Right atrium auricular region (tissue), 2 donors: Measurements from ENCODE around the gene SPACA9. TPM values are rescaled to one million over a fixed set of nuclear protein-coding genes. Genes with fewer than 3 reads are reported as not detected.

ENCODE experiments used
- DNase-seq: peaks from one replicate; pipeline ENCODE4 v3.0.0-alpha.2; 2019; ENCODE audit warnings: low spot score
- H3K27ac ChIP-seq, 2 donors: fragments of 200-600 bp; sonication (generic); 1 replicate in 1 of 2; 2 replicates in 1 of 2; pipeline ENCODE4 v1.5.1; 2016 to 2019
- H3K27me3 ChIP-seq, 2 donors: fragments of 200-600 bp; sonication (generic); one replicate each; pipeline versions ENCODE4 v1.5.1 to v1.6.0; 2017 to 2019
- H3K36me3 ChIP-seq: fragments of 200-600 bp; sonication (generic); one replicate; pipeline ENCODE4 v1.5.1; 2016
- H3K4me1 ChIP-seq, 2 donors: fragments of 200-600 bp; sonication (generic); one replicate each; pipeline versions ENCODE4 v1.5.1 to v1.6.0; 2017 to 2019
- H3K4me3 ChIP-seq, 2 donors: fragments of 200-600 bp; sonication (generic); 1 replicate in 1 of 2; 2 replicates in 1 of 2; pipeline ENCODE4 v1.5.1; 2017 to 2019; ENCODE audit warnings: mild to moderate bottlenecking in 1 of 2, moderate library complexity in 1 of 2
- H3K9me3 ChIP-seq, 2 donors: fragments of 200-600 bp; sonication (generic); one replicate each; pipeline ENCODE4 v1.5.1; 2019
- total RNA-seq, 2 donors: library from RNA; depleted of rRNA; stranded (reverse); fragments of >200 nt; gene quantifications; one replicate each; pipeline ENCODE4 v1.1.0, GENCODE V29; 2016
- TF ChIP-seq, protein P1 (sequence below), 2 donors: fragments of 200-600 bp; sonication (generic); IDR thresholded peaks; one replicate each; pipeline ENCODE4 v1.5.1; 2019; ENCODE audit warnings: antibody characterized with exemption in 2 of 2

SPACA9 gene
- total RNA-seq, 2 donors from 2014 or later = 8.1 to 17.1 TPM

DNA sequence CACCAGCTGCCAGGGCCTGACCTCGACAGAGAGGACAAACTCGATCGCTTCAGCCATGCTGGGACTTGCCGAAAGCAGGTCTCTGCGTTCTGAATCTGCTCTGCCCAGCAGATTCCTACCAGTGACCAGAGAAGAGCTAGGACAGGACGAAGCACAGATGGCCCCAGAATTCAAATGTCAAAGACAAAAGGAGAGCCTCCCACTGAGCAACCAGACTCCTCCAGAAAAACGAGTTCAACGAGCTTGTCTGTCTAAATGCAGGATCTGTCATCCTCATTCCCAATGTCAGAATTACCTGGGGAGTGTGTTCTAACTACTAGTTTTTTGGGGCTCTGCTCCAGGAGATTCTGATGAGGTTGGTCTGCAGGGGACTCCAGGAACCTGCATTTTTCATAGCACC lies 14.0 kb upstream of the SPACA9 start:
- DNase-seq = no peak
- no peak overlapping the region for H3K27ac ChIP-seq
- no peaks in the 10 kb centered on the region for H3K27me3 ChIP-seq
- H3K4me1 ChIP-seq = no peaks in the 10 kb centered on the region
- TF ChIP-seq, protein P1, sequence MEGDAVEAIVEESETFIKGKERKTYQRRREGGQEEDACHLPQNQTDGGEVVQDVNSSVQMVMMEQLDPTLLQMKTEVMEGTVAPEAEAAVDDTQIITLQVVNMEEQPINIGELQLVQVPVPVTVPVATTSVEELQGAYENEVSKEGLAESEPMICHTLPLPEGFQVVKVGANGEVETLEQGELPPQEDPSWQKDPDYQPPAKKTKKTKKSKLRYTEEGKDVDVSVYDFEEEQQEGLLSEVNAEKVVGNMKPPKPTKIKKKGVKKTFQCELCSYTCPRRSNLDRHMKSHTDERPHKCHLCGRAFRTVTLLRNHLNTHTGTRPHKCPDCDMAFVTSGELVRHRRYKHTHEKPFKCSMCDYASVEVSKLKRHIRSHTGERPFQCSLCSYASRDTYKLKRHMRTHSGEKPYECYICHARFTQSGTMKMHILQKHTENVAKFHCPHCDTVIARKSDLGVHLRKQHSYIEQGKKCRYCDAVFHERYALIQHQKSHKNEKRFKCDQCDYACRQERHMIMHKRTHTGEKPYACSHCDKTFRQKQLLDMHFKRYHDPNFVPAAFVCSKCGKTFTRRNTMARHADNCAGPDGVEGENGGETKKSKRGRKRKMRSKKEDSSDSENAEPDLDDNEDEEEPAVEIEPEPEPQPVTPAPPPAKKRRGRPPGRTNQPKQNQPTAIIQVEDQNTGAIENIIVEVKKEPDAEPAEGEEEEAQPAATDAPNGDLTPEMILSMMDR (IDR thresholded peaks at IDR 0.05) = no peak
- no peaks in the 10 kb centered on the region for H3K9me3 ChIP-seq
- H3K36me3 ChIP-seq = no peaks in the 10 kb centered on the region
- H3K4me3 ChIP-seq = no peak overlapping the region

DNA sequence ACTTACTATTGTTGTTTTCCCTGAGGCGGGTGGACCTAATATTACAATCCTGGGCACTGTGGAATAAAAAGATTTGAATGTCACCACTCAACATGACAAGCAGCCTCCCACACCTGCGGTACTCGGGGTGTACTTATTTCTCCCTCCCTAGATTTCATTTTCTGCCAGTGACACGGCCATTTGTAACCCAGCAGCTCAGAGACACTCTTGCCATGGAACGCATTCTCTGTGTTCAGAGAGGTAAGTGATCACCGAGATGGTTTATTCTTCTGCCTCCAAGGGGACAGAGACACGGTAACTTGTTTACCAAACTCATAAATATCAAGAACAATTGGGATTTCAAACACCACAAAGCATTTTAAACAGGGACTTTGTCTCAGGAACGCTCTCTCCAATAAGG lies 11.8 kb upstream of the SPACA9 start:
- Histone ChIP-seq H3K9me3 (no peaks in the 10 kb centered on the region), H3K27me3 (no peaks in the 10 kb centered on the region), H3K27ac (no peak overlapping the region), H3K4me1 (no peaks in the 10 kb centered on the region), H3K36me3 (no peaks in the 10 kb centered on the region), H3K4me3 (no peak overlapping the region)
- no peak for DNase-seq
- TF ChIP-seq, protein P1 (IDR thresholded peaks at IDR 0.05) = no peak

DNA sequence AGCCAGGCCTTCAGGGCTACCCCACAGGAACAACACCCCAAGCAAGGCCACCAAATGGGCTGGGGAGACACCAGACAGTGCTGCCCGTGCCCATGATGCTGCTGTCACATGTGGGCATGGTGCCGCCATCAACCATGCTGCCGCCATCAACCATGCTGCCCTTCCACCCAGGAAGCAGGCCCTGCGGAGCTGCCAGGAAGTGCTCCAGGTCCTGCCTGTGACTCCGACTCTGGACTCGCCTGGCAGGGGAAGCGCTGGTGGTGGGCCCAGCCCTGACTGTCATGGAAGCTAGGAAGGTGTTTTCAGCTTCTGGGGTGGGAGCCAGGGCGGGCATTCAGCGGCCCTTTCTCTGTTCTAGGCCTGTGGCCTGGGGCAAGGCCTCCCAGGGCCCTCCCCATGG lies 9.4 kb upstream of the SPACA9 start:
- no peak for DNase-seq
- no peaks in the 10 kb centered on the region for H3K9me3 ChIP-seq

DNA sequence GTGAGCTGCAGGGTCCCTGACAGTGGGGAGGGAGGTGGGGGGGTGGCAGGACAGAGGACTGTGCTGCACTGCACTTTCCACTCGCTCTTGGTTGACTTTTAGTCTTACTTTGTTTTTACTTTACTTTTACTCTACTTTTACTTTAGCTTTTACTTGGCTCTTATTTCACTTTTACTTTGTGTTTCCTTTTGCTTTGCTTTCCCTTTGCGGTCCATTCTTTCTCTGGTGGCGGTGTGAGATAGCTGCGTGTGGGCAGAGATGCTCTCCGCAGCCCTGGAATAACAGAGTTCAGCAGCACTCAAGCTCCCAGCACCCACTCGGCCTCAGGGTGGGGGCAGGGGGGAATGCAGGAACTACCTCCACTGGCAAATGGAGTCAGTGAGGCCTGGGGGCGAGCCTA lies 5.3 kb upstream of the SPACA9 start:
- Histone ChIP-seq H3K9me3 (no peaks in the 10 kb centered on the region), H3K27ac (no peak overlapping the region), H3K27me3 (no peaks in the 10 kb centered on the region), H3K4me1 (peaks cover 0 to 8% of the 10 kb centered on the region in 2 donors), H3K36me3 (no peaks in the 10 kb centered on the region), H3K4me3 (no peak overlapping the region)
- TF ChIP-seq, protein P1 (IDR thresholded peaks at IDR 0.05) = no peak
- no peak for DNase-seq

More for the DNA sequence above, 9.4 kb upstream of the SPACA9 start:
- H3K27me3 ChIP-seq = no peaks in the 10 kb centered on the region
- H3K36me3 ChIP-seq = no peaks in the 10 kb centered on the region
- no peak overlapping the region for H3K27ac ChIP-seq
- no peaks in the 10 kb centered on the region for H3K4me1 ChIP-seq
- no peak overlapping the region for H3K4me3 ChIP-seq
- TF ChIP-seq, protein P1 (IDR thresholded peaks at IDR 0.05) = no peak

DNA sequence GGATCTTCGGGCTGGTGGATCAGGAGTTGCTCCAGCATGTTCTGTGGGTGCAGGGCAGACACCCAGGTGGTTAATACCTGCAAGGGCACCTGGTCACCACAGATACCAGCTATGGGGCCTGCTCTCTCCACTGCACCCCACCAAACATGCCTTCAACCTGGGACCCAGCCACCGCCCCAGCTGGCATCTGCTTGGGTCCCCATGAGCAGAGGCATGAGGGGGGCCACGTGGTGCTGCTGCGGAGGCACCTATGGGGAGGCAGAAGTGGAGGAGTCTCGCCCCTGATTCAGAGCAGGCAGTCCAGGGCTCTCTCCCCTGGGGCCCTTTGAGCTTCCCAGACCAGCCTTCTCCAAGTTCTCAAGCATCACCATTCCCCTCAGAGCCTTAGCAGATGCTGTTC lies 3.5 kb upstream of the SPACA9 start:
- Histone ChIP-seq H3K36me3 (no peaks in the 10 kb centered on the region), H3K27me3 (no peaks in the 10 kb centered on the region), H3K9me3 (no peaks in the 10 kb centered on the region), H3K4me3 (no peak overlapping the region), H3K27ac (no peak overlapping the region), H3K4me1 (peaks cover 0 to 18% of the 10 kb centered on the region in 2 donors)
- DNase-seq = no peak
- TF ChIP-seq, protein P1 (IDR thresholded peaks at IDR 0.05) = no peak

DNA sequence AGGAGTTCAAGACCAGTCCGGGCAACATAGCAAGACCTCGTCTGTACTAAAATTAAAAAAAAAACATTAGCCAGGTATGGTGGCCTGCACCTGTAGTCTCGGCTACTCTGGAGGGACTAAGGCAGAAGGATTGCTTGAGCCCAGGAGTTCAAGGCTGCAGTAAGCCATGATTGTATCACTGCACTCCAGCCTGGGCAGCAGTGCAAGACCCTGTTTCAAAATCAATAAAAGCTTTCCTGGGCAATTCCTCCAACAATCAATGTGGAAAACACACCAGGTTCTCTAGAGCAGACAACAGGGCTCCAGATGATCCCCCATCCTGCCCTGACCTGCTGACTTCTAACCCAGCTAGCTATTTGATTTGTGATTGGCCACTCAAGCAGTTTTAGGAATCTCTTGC lies 1.8 kb upstream of the SPACA9 start:
- no peak overlapping the region for H3K27ac ChIP-seq
- H3K4me3 ChIP-seq = no peak overlapping the region
- H3K27me3 ChIP-seq = no peaks in the 10 kb centered on the region
- no peaks in the 10 kb centered on the region for H3K9me3 ChIP-seq
- DNase-seq = no peak
- H3K4me1 ChIP-seq = peaks cover 0 to 18% of the 10 kb centered on the region in 2 donors
- TF ChIP-seq, protein P1 (IDR thresholded peaks at IDR 0.05) = no peak
- no peaks in the 10 kb centered on the region for H3K36me3 ChIP-seq
